HUES6 (cell line): ENCODE data around the gene PDHB.

Experiments
- H3K27ac ChIP-seq: 2 replicates; pipeline ENCODE4 v1.7.0; 2013; ENCODE audit warnings: low read depth, mild to moderate bottlenecking, low read length, inconsistent platforms
- H3K27me3 ChIP-seq: 2 replicates; pipeline ENCODE4 v1.6.1; 2013; ENCODE audit warnings: low read length; ENCODE audit not compliant: control insufficient read depth, insufficient read depth
- H3K36me3 ChIP-seq: 2 replicates; pipeline ENCODE4 v1.6.1; 2013; ENCODE audit warnings: low read length; ENCODE audit not compliant: control insufficient read depth, insufficient read depth
- H3K4me1 ChIP-seq: 2 replicates; pipeline ENCODE4 v1.6.1; 2013; ENCODE audit warnings: low read length; ENCODE audit not compliant: control insufficient read depth, insufficient read depth
- H3K4me3 ChIP-seq: 2 replicates; pipeline ENCODE4 v1.5.1; 2013; ENCODE audit warnings: low read depth, low read length
- H3K9ac ChIP-seq: one replicate; pipeline ENCODE4 v1.6.1; 2013; ENCODE audit warnings: mild to moderate bottlenecking, low read length
- H3K9me3 ChIP-seq: 2 replicates; pipeline ENCODE4 v1.6.1; 2013; ENCODE audit warnings: low read depth, low read length; ENCODE audit not compliant: control insufficient read depth, insufficient read depth

PDHB gene

GRCh38 chr3:58434511-58434910, 879 bp upstream of the PDHB start:
- peaks cover 37% of the 10 kb centered on the region for H3K4me1 ChIP-seq
- H3K9ac ChIP-seq, result peak overlapping the region; percentile 85
- peak overlapping the region; percentile 77; the same call in 1 of the 2 replicates for H3K27ac ChIP-seq
- no peaks in the 10 kb centered on the region for H3K27me3 ChIP-seq
- no peaks in the 10 kb centered on the region for H3K9me3 ChIP-seq
- peaks cover 28% of the 10 kb centered on the region for H3K36me3 ChIP-seq
- peak overlapping the region; percentile 51; the same call in 1 of the 2 replicates for H3K4me3 ChIP-seq

GRCh38 chr3:58434168-58434504, 504 bp upstream of the PDHB start:
- Histone ChIP-seq H3K9ac (peak overlapping the region; percentile 85), H3K36me3 (peaks cover 31% of the 10 kb centered on the region), H3K4me1 (peaks cover 37% of the 10 kb centered on the region), H3K27me3 (no peaks in the 10 kb centered on the region), H3K9me3 (no peaks in the 10 kb centered on the region), H3K4me3 (peak overlapping the region; percentile 51), H3K27ac (peak overlapping the region; percentile 77; the same call in 1 of the 2 replicates)

- H3K4me3 ChIP-seq, result peak overlapping the region; percentile 95
- peak overlapping the region; percentile 96 for H3K27ac ChIP-seq
- peaks cover 37% of the 10 kb centered on the region for H3K4me1 ChIP-seq
Measured at GRCh38 chr3:58432905-58433304, 727 bp downstream of the PDHB start.

GRCh38 chr3:58429657-58430056, 4.0 kb downstream of the PDHB start:
- no peaks in the 10 kb centered on the region for H3K9me3 ChIP-seq
- peaks cover 8% of the 10 kb centered on the region for H3K4me1 ChIP-seq
- H3K36me3 ChIP-seq, result peaks cover 76% of the 10 kb centered on the region
- no peak overlapping the region for H3K4me3 ChIP-seq
- H3K9ac ChIP-seq, result no peak overlapping the region
- no peak overlapping the region for H3K27ac ChIP-seq
- no peaks in the 10 kb centered on the region for H3K27me3 ChIP-seq

More at GRCh38 chr3:58432905-58433304, 727 bp downstream of the PDHB start:
- Histone ChIP-seq H3K9me3 (no peaks in the 10 kb centered on the region), H3K27me3 (no peaks in the 10 kb centered on the region), H3K9ac (peak overlapping the region; percentile 97), H3K36me3 (peaks cover 44% of the 10 kb centered on the region)

GRCh38 chr3:58427661-58428361, 5.8 kb downstream of the PDHB start:
- H3K27ac ChIP-seq, result no peak overlapping the region
- H3K36me3 ChIP-seq, result peaks cover 91% of the 10 kb centered on the region
- no peaks in the 10 kb centered on the region for H3K27me3 ChIP-seq
- H3K9me3 ChIP-seq, result no peaks in the 10 kb centered on the region
- no peak overlapping the region for H3K4me3 ChIP-seq
- H3K4me1 ChIP-seq, result peaks cover 5% of the 10 kb centered on the region; the same call in 1 of the 2 replicates
- no peak overlapping the region for H3K9ac ChIP-seq

GRCh38 chr3:58425782-58426181, 7.8 kb downstream of the PDHB start:
- H3K27ac ChIP-seq, result no peak overlapping the region
- peaks cover 5% of the 10 kb centered on the region; the same call in 1 of the 2 replicates for H3K4me1 ChIP-seq
- peaks cover 88% of the 10 kb centered on the region for H3K36me3 ChIP-seq
- H3K4me3 ChIP-seq, result no peak overlapping the region
- H3K27me3 ChIP-seq, result no peaks in the 10 kb centered on the region
- no peak overlapping the region for H3K9ac ChIP-seq
- no peaks in the 10 kb centered on the region for H3K9me3 ChIP-seq

GRCh38 chr3:58424613-58425012, 9.0 kb downstream of the PDHB start:
- H3K9ac ChIP-seq, result no peak overlapping the region
- H3K4me3 ChIP-seq, result no peak overlapping the region
- H3K36me3 ChIP-seq, result peaks cover 76% of the 10 kb centered on the region
- H3K9me3 ChIP-seq, result no peaks in the 10 kb centered on the region
- no peak overlapping the region for H3K27ac ChIP-seq
- H3K27me3 ChIP-seq, result no peaks in the 10 kb centered on the region
- H3K4me1 ChIP-seq, result peaks cover 5% of the 10 kb centered on the region; the same call in 1 of the 2 replicates

- Histone ChIP-seq H3K27ac (no peak overlapping the region), H3K9me3 (no peaks in the 10 kb centered on the region), H3K27me3 (no peaks in the 10 kb centered on the region), H3K4me3 (no peak overlapping the region), H3K4me1 (peaks cover 5% of the 10 kb centered on the region; the same call in 1 of the 2 replicates), H3K9ac (no peak overlapping the region), H3K36me3 (peaks cover 59% of the 10 kb centered on the region)
Measured at GRCh38 chr3:58422756-58423325, 10.8 kb downstream of the PDHB start.

- Histone ChIP-seq H3K9ac (no peak overlapping the region), H3K27me3 (no peaks in the 10 kb centered on the region), H3K36me3 (peaks cover 40% of the 10 kb centered on the region), H3K4me3 (no peak overlapping the region), H3K27ac (no peak overlapping the region), H3K4me1 (peaks cover 10% of the 10 kb centered on the region; the same call in 1 of the 2 replicates), H3K9me3 (no peaks in the 10 kb centered on the region)
Measured at GRCh38 chr3:58421004-58421403, 12.6 kb downstream of the PDHB start.

- no peak overlapping the region for H3K9ac ChIP-seq
- peaks cover 21% of the 10 kb centered on the region for H3K4me1 ChIP-seq
- H3K4me3 ChIP-seq, result no peak overlapping the region
- H3K27ac ChIP-seq, result no peak overlapping the region
- H3K9me3 ChIP-seq, result no peaks in the 10 kb centered on the region
- H3K36me3 ChIP-seq, result peaks cover 30% of the 10 kb centered on the region
- no peaks in the 10 kb centered on the region for H3K27me3 ChIP-seq
Measured at GRCh38 chr3:58419780-58420507, 13.7 kb downstream of the PDHB start.

- peaks cover 14% of the 10 kb centered on the region; the same call in 1 of the 2 replicates for H3K36me3 ChIP-seq
- no peaks in the 10 kb centered on the region for H3K9me3 ChIP-seq
- H3K27me3 ChIP-seq, result no peaks in the 10 kb centered on the region
- H3K4me3 ChIP-seq, result no peak overlapping the region
- peaks cover 26% of the 10 kb centered on the region for H3K4me1 ChIP-seq
- H3K27ac ChIP-seq, result no peak overlapping the region
- no peak overlapping the region for H3K9ac ChIP-seq
Measured at GRCh38 chr3:58418227-58418626, 15.4 kb downstream of the PDHB start.
